GM12892 (cell line): ENCODE data around the gene ZBTB16.

ENCODE experiments used
- POLR2A ChIP-seq: IDR thresholded peaks from 2 replicates; pipeline ENCODE4 v1.6.1; 2011; ENCODE audit warnings: low read depth, low read length, control low read depth
- POLR2AphosphoS5 ChIP-seq: IDR thresholded peaks from 2 replicates; pipeline ENCODE4 v1.6.1; 2011; ENCODE audit warnings: low read depth, low read length, control low read depth
- TAF1 ChIP-seq: IDR thresholded peaks from 2 replicates; pipeline ENCODE4 v1.6.1; 2011; ENCODE audit warnings: low read depth, mild to moderate bottlenecking, control low read depth, low read length, borderline replicate concordance

- TF ChIP-seq POLR2A, result no peak
- no peak for TF ChIP-seq POLR2AphosphoS5
- no peak for TF ChIP-seq TAF1
These were observed 98.9 kb downstream of the ZBTB16 start for GRCh38 chr11:114158421-114158820.
